ENCODE results near the gene DEPP1.

The DEPP1 gene

DNA sequence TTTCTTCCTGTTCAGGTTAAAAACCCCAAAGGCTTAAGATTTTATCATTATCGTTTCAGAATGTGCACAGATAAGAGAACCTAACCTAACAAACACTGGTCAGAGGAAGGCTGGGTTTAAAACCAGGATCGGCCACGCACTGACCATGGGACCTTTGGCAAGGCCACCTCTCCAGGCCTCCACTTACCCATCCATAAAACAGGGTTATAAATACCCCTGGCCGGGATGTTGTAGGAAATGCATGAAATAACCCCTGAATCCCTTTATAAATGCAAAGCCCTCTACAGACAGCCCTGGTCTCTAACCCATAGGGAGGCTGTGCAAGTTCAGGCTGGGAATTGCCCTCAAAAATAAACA, 418 bp downstream of the DEPP1 start:
- no peak overlapping the region for H2AFZ ChIP-seq (ENCODE audit: low read length)
- no peaks in the 10 kb centered on the region for H4K20me1 ChIP-seq (ENCODE audit: insufficient read depth, low read length, poor library complexity, severe bottlenecking)
- H3K4me3 ChIP-seq (ENCODE audit: low read length, poor library complexity, severe bottlenecking): peak overlapping the region; percentile 56
- H3F3A ChIP-seq (ENCODE audit: low read depth): no peaks in the 10 kb centered on the region
- peak overlapping the region; percentile 58 for H3K4me2 ChIP-seq (ENCODE audit: low read depth, low read length, poor library complexity, severe bottlenecking)
- no peaks in the 10 kb centered on the region for H3K9me2 ChIP-seq (replicated peaks; ENCODE audit: low read depth, low read length)
- H3K9me3 ChIP-seq (ENCODE audit: insufficient read depth, low read depth, low read length): no peaks in the 10 kb centered on the region
- H3K27me3 ChIP-seq (ENCODE audit: insufficient read depth, low read length, poor library complexity, severe bottlenecking): no peaks in the 10 kb centered on the region
- TF ChIP-seq, protein P1, sequence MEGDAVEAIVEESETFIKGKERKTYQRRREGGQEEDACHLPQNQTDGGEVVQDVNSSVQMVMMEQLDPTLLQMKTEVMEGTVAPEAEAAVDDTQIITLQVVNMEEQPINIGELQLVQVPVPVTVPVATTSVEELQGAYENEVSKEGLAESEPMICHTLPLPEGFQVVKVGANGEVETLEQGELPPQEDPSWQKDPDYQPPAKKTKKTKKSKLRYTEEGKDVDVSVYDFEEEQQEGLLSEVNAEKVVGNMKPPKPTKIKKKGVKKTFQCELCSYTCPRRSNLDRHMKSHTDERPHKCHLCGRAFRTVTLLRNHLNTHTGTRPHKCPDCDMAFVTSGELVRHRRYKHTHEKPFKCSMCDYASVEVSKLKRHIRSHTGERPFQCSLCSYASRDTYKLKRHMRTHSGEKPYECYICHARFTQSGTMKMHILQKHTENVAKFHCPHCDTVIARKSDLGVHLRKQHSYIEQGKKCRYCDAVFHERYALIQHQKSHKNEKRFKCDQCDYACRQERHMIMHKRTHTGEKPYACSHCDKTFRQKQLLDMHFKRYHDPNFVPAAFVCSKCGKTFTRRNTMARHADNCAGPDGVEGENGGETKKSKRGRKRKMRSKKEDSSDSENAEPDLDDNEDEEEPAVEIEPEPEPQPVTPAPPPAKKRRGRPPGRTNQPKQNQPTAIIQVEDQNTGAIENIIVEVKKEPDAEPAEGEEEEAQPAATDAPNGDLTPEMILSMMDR (conservative IDR thresholded peaks at IDR 0.05; ENCODE audit: low read length): no peak
- TF ChIP-seq EZH2phosphoT487 (IDR thresholded peaks at IDR 0.05; ENCODE audit: borderline replicate concordance): no peak
- no peaks in the 10 kb centered on the region for H3K79me2 ChIP-seq (ENCODE audit: insufficient read depth, low read length)
- H3K4me1 ChIP-seq (ENCODE audit: insufficient read depth, low read length, poor library complexity, severe bottlenecking): peaks cover 54% of the 10 kb centered on the region
- H3K36me3 ChIP-seq (ENCODE audit: insufficient read depth, low read length): no peaks in the 10 kb centered on the region
- H3K9ac ChIP-seq (ENCODE audit: low read depth, low read length, poor library complexity, severe bottlenecking): peak overlapping the region; percentile 54

DNA sequence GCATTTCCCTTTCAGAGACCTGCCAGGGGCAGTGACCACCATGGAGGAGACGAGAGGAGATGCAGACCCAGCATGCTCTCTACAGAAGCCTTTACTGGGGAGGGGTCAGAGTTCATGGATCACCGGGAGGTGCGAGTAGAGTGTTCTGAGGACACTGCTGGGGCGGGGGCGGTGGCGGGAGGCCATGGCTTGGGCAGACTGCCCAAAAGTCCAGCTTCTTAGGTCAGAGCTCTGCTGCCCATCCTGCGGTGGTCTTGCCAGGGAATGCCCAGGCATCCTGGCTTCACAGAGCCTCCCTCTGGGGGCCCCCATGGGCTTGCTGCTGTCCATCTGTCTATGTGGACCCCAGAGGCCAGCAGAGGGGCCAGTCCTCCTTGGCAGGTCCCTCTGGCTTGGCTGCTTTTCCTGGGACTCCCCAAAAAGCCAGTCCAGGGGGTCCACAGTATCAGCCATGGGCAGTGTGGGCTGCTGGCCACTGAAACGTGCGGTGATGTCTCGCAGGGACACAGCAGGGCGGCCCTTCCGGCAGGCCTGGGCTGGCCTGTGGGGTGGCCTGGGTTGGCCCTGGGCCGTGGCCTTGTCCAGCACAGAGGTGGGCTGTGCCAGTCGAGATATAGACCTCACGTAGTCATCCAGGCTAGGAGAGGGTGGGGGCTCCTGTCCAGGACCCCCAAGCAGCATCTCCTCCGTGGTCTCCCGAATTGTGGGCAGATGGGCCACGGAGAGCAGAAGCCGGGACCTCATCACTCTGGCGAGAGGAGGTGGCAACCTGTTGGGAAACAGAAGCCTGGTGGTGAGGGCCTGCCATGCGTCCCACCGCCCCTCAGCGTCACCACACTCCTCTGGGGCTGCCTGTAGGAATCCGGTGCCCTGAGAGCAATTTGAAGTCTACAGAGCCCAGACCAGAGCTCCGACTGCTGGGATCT, 1.1 kb downstream of the DEPP1 start:
- Histone ChIP-seq H3K27me3 (ENCODE audit: insufficient read depth, low read length, poor library complexity, severe bottlenecking) (no peaks in the 10 kb centered on the region), H3K4me1 (ENCODE audit: insufficient read depth, low read length, poor library complexity, severe bottlenecking) (peaks cover 54% of the 10 kb centered on the region), H3K9me2 (replicated peaks; ENCODE audit: low read depth, low read length) (no peaks in the 10 kb centered on the region), H2AFZ (ENCODE audit: low read length) (no peak overlapping the region), H3K4me2 (ENCODE audit: low read depth, low read length, poor library complexity, severe bottlenecking) (peak overlapping the region; percentile 58), H3K9ac (ENCODE audit: low read depth, low read length, poor library complexity, severe bottlenecking) (peak overlapping the region; percentile 54), H3K36me3 (ENCODE audit: insufficient read depth, low read length) (no peaks in the 10 kb centered on the region), H3K4me3 (ENCODE audit: low read length, poor library complexity, severe bottlenecking) (peak overlapping the region; percentile 56), H3K79me2 (ENCODE audit: insufficient read depth, low read length) (no peaks in the 10 kb centered on the region), H3K9me3 (ENCODE audit: insufficient read depth, low read depth, low read length) (no peaks in the 10 kb centered on the region), H4K20me1 (ENCODE audit: insufficient read depth, low read length, poor library complexity, severe bottlenecking) (no peaks in the 10 kb centered on the region), H3F3A (ENCODE audit: low read depth) (no peaks in the 10 kb centered on the region)
- TF ChIP-seq EZH2phosphoT487 (IDR thresholded peaks at IDR 0.05; ENCODE audit: borderline replicate concordance): no peak
- TF ChIP-seq, protein P1 (conservative IDR thresholded peaks at IDR 0.05; ENCODE audit: low read length): no peak

DNA sequence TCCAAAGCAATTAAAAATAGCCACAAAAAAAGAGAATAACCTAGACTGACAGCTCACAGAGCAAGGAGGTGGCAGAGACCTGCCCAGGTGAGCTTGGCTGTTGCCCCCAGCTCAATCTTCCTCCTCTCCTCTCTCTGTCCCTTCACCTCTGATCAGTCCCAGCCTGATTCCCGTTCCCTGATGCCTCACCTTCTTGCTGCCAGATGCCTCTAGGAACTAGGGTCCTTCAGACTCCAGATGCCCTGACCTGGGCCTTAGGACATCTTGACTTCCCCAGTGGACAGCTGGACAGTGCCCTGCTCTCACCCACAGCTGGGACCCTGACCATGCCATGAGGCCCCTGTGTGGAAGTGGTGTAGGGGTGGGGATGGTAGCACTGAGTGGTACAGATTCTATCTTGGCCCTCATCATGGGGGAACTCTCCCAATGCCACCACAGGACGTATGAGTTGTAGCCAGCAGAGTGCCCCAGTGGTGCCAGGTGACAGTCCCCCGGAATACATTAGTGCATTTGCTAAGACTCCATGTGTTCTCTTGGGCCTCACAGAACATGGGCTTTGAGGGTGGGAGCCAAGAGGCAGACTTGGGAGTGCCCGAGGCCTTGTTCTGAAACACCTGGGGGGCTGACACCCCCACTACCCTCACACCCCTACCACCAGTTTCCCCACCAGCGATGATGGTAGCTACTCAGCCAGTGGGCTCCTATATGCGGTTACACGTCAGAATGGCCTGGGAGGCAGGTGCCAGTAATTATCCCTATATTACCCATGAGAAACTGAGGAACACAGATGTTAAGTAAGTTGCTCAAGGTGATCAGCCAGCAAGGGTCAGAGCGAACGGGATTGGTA, 2.0 kb downstream of the DEPP1 start:
- Histone ChIP-seq H3K4me2 (ENCODE audit: low read depth, low read length, poor library complexity, severe bottlenecking) (peak overlapping the region; percentile 62), H3K79me2 (ENCODE audit: insufficient read depth, low read length) (no peaks in the 10 kb centered on the region), H2AFZ (ENCODE audit: low read length) (no peak overlapping the region), H3K4me3 (ENCODE audit: low read length, poor library complexity, severe bottlenecking) (no peak overlapping the region), H3K9ac (ENCODE audit: low read depth, low read length, poor library complexity, severe bottlenecking) (no peak overlapping the region), H3K9me3 (ENCODE audit: insufficient read depth, low read depth, low read length) (no peaks in the 10 kb centered on the region), H3K4me1 (ENCODE audit: insufficient read depth, low read length, poor library complexity, severe bottlenecking) (peaks cover 51% of the 10 kb centered on the region), H3K36me3 (ENCODE audit: insufficient read depth, low read length) (no peaks in the 10 kb centered on the region), H3K27me3 (ENCODE audit: insufficient read depth, low read length, poor library complexity, severe bottlenecking) (no peaks in the 10 kb centered on the region), H3K9me2 (replicated peaks; ENCODE audit: low read depth, low read length) (no peaks in the 10 kb centered on the region), H3F3A (ENCODE audit: low read depth) (no peaks in the 10 kb centered on the region), H4K20me1 (ENCODE audit: insufficient read depth, low read length, poor library complexity, severe bottlenecking) (no peaks in the 10 kb centered on the region)
- TF ChIP-seq, protein P1 (conservative IDR thresholded peaks at IDR 0.05; ENCODE audit: low read length): no peak
- TF ChIP-seq EZH2phosphoT487 (IDR thresholded peaks at IDR 0.05; ENCODE audit: borderline replicate concordance): no peak
